SK-N-SH (cell line): Measurements from ENCODE around the gene DKC1. TPM values are rescaled to one million over a fixed set of nuclear protein-coding genes. Genes with fewer than 3 reads are reported as not detected.

Experiments
- CTCF ChIA-PET: fragments of 300-600, 350-600 bp; formaldehyde crosslinking; extraction: SDS; loops from one replicate; lab custom pipeline; 2021; lab: Yijun Ruan, JAX
- POLR2A ChIA-PET: fragments of 350-600 bp; sonication (Branson Sonifier 250); formaldehyde crosslinking; extraction: SDS; loops from one replicate; lab custom pipeline; 2020; ENCODE audit warnings: antibody characterized with exemption, inconsistent platforms; lab: Yijun Ruan, JAX
- DNase-seq: peaks from one replicate; pipeline ENCODE4 v3.0.0; 2012
- H2AFZ ChIP-seq: fragments of 200-600 bp; sonication (generic); 2 replicates; pipeline ENCODE4 v1.8.1; 2016; ENCODE audit warnings: antibody characterized with exemption, mild to moderate bottlenecking, low read depth
- H3F3A ChIP-seq: fragments of 200-600 bp; sonication (generic); replicated peaks from 2 replicates; pipeline ENCODE3; 2016; ENCODE audit warnings: antibody characterized with exemption, mild to moderate bottlenecking; ENCODE audit not compliant: insufficient read depth
- H3K27ac ChIP-seq, 2 experiments: fragments of 200-500 bp in 1 of 2; fragments of 200-600 bp in 1 of 2; sonication (Bioruptor generic) in 1 of 2; sonication (generic), shearing (Covaris generic) in 1 of 2; 2 replicates each; pipeline versions ENCODE4 v1.5.1 to v1.6.1; 2014 to 2016; ENCODE audit warnings: low read depth in 2 of 2, inconsistent platforms in 1 of 2, low read length in 1 of 2, mild to moderate bottlenecking in 1 of 2, mixed read lengths in 1 of 2
- H3K27me3 ChIP-seq: fragments of 200-600 bp; sonication (generic), shearing (Covaris generic); 2 replicates; pipeline ENCODE4 v1.6.1; 2016; ENCODE audit warnings: mixed run types; ENCODE audit not compliant: insufficient read depth
- H3K36me3 ChIP-seq, 2 experiments: fragments of 200-500 bp in 1 of 2; fragments of 200-600 bp in 1 of 2; sonication (Bioruptor generic) in 1 of 2; sonication (generic) in 1 of 2; replicated peaks in 1 of 2; 2 replicates each; pipeline versions ENCODE3 to v1.5.1; 2014 to 2016; ENCODE audit warnings: low read length in 1 of 2, mild to moderate bottlenecking in 1 of 2; ENCODE audit not compliant: insufficient read depth in 2 of 2, control insufficient read depth in 1 of 2
- H3K4me1 ChIP-seq, 2 experiments: fragments of 200-500 bp in 1 of 2; fragments of 200-600 bp in 1 of 2; sonication (Bioruptor generic) in 1 of 2; sonication (generic), shearing (Covaris generic) in 1 of 2; 2 replicates each; pipeline versions ENCODE4 v1.5.1 to v1.6.1; 2014 to 2016; ENCODE audit warnings: low read depth in 1 of 2, low read length in 1 of 2, mixed run types in 1 of 2; ENCODE audit not compliant: insufficient read depth in 2 of 2, control insufficient read depth in 1 of 2
- H3K4me2 ChIP-seq: fragments of 200-600 bp; sonication (generic), shearing (Covaris generic); 2 replicates; pipeline ENCODE4 v1.6.1; 2017; ENCODE audit warnings: mixed run types
- H3K4me3 ChIP-seq, 2 experiments: fragments of 200-500 bp in 1 of 2; fragments of 200-600 bp in 1 of 2; sonication (Bioruptor generic) in 1 of 2; sonication (generic), shearing (Covaris generic) in 1 of 2; 2 replicates each; pipeline versions ENCODE4 v1.5.1 to v1.8.1; 2014 to 2016; ENCODE audit warnings: low read depth in 2 of 2, inconsistent platforms in 1 of 2, low read length in 1 of 2, mild to moderate bottlenecking in 1 of 2, mixed read lengths in 1 of 2, moderate library complexity in 1 of 2
- H3K79me2 ChIP-seq: fragments of 200-600 bp; sonication (generic); 2 replicates; pipeline ENCODE4 v1.8.1; 2017; ENCODE audit warnings: mild to moderate bottlenecking; ENCODE audit not compliant: insufficient read depth
- H3K9ac ChIP-seq: fragments of 200-600 bp; sonication (generic); 2 replicates; pipeline ENCODE4 v1.6.1; 2017; ENCODE audit warnings: mixed run types
- H3K9me2 ChIP-seq: fragments of 200-600 bp; sonication (generic); 2 replicates; pipeline ENCODE4 v1.6.1; 2017; ENCODE audit warnings: mixed run types
- H3K9me3 ChIP-seq: fragments of 200-600 bp; sonication (generic); 2 replicates; pipeline ENCODE4 v1.6.1; 2017; ENCODE audit warnings: mixed run types, mild to moderate bottlenecking, moderate library complexity
- H4K20me1 ChIP-seq: fragments of 200-600 bp; sonication (generic); 2 replicates; pipeline ENCODE4 v1.6.1; 2017; ENCODE audit warnings: mild to moderate bottlenecking, mixed run types; ENCODE audit not compliant: insufficient read depth
- ELF1 ChIP-seq: IDR thresholded peaks from 2 replicates; pipeline ENCODE4 v1.4.0; 2012
- EP300 ChIP-seq, 2 experiments: IDR thresholded peaks; 2 replicates each; pipeline versions ENCODE4 v1.4.0 to v1.6.1; 2012; ENCODE audit warnings: borderline replicate concordance in 1 of 2, low read depth in 1 of 2, low read length in 1 of 2
- EZH2phosphoT487 ChIP-seq: fragments of 200-600 bp; sonication (generic); IDR thresholded peaks from 2 replicates; pipeline ENCODE4 v1.6.1; 2017; ENCODE audit warnings: low read depth, mixed run types, mild to moderate bottlenecking, antibody characterized with exemption, moderate library complexity, borderline replicate concordance
- FOXJ3 ChIP-seq: sonication (generic); formaldehyde crosslinking; IDR thresholded peaks from 2 replicates; pipeline ENCODE4 v1.5.1; 2020; ENCODE audit warnings: mild to moderate bottlenecking, missing genetic modification reagents
- FOXM1 ChIP-seq: IDR thresholded peaks from 2 replicates; pipeline ENCODE4 v1.4.0; 2012; ENCODE audit warnings: low read depth, mild to moderate bottlenecking
- JUND ChIP-seq: IDR thresholded peaks from 2 replicates; pipeline ENCODE4 v1.4.0; 2012
- MEF2A ChIP-seq: IDR thresholded peaks from 2 replicates; pipeline ENCODE4 v1.4.0; 2012; ENCODE audit warnings: low read depth, borderline replicate concordance
- MXI1 ChIP-seq: IDR thresholded peaks from 2 replicates; pipeline ENCODE4 v1.6.1; 2012; ENCODE audit warnings: mild to moderate bottlenecking, low read depth, low read length, improper control_type of control experiment
- NFIC ChIP-seq: IDR thresholded peaks from 2 replicates; pipeline ENCODE4 v1.4.0; 2012; ENCODE audit warnings: borderline replicate concordance
- PBX3 ChIP-seq: IDR thresholded peaks from 2 replicates; pipeline ENCODE4; 2012
- TEAD4 ChIP-seq: IDR thresholded peaks from 2 replicates; pipeline ENCODE4 v1.4.0; 2012; ENCODE audit warnings: mild to moderate bottlenecking, borderline replicate concordance; ENCODE audit not compliant: insufficient read depth
- USF1 ChIP-seq: IDR thresholded peaks from 2 replicates; pipeline ENCODE4 v1.4.0; 2012; ENCODE audit warnings: low read depth, borderline replicate concordance
- USF2 ChIP-seq: fragments of 150-350 bp; IDR thresholded peaks from 2 replicates; pipeline ENCODE4 v1.6.1; 2017; ENCODE audit warnings: antibody characterized with exemption, low read length, low read depth, borderline replicate concordance
- YY1 ChIP-seq: IDR thresholded peaks from 2 replicates; pipeline ENCODE4 v1.4.0; 2012; ENCODE audit warnings: low read depth, mild to moderate bottlenecking
- ZBTB33 ChIP-seq: IDR thresholded peaks from 2 replicates; pipeline ENCODE4 v1.4.0; 2012; ENCODE audit warnings: low read depth, borderline replicate concordance
- WGBS: methylation state at CpG from one replicate; pipeline ENCODE4 v1.1.6; 2017; ENCODE audit warnings: low lambda C conversion rate; 5-methylcytosine and 5-hydroxymethylcytosine counted together
- polyA plus RNA-seq, 3 experiments: library from polyadenylated mRNA; depleted of rRNA; stranded (reverse); fragments of >200 nt; gene quantifications; 2 replicates each; pipeline ENCODE4 v1.2.3, GENCODE V29; 2012

The DKC1 gene
- polyA plus RNA-seq, 1 of the 3 experiments (the other 2 are of a cell fraction), result 53.0 TPM

- H3K4me1 ChIP-seq, result no peaks in the 10 kb centered on the region
- no peaks in the 10 kb centered on the region for H3K9me2 ChIP-seq
- DNase-seq, result no peak
- POLR2A ChIA-PET, result no interaction called here
- H4K20me1 ChIP-seq, result no peaks in the 10 kb centered on the region
- H3K36me3 ChIP-seq, result peaks cover 0 to 4% of the 10 kb centered on the region in 2 experiments
- peak overlapping the region in 1 of 2 experiments; percentile 40; a peak in 1 of 4 replicates for H3K27ac ChIP-seq
- 38% methylated on average over 4 of the region's 4 CpGs for WGBS
- no peak overlapping the region for H2AFZ ChIP-seq
- no peaks in the 10 kb centered on the region for H3K27me3 ChIP-seq
- H3K4me3 ChIP-seq, result no peak overlapping the region
- no peak for TF ChIP-seq NFIC
- TF ChIP-seq USF2, result no peak
- TF ChIP-seq ELF1, result no peak
- no peak for TF ChIP-seq FOXM1
- no peak for TF ChIP-seq ZBTB33
- no peak for TF ChIP-seq MXI1
- TF ChIP-seq EP300 (IDR thresholded peaks at IDR 0.05; ENCODE audit: borderline replicate concordance in 1 of 2, low read depth in 1 of 2, low read length in 1 of 2), result no peak
- TF ChIP-seq FOXJ3 (CRISPR knock-in tag), result no peak
- TF ChIP-seq YY1, result no peak
- no peak for TF ChIP-seq JUND
- TF ChIP-seq MEF2A, result no peak
- H3F3A ChIP-seq, result no peaks in the 10 kb centered on the region
- H3K79me2 ChIP-seq, result no peaks in the 10 kb centered on the region
- no peak overlapping the region for H3K9ac ChIP-seq
- CTCF ChIA-PET, result interaction anchor here (1.1 kb wide), 1 partner anchor 28 kb away, joined by 3 read pairs; no protein-coding TSS in a partner anchor
- H3K9me3 ChIP-seq, result no peaks in the 10 kb centered on the region
- no peak overlapping the region for H3K4me2 ChIP-seq
Measured at GRCh38 chrX:154720067-154720466, 42.6 kb upstream of the DKC1 start.

- ChIA-PET CTCF (no interaction called here), POLR2A (no interaction called here)
- WGBS, result 53% methylated on average over 3 of the region's 3 CpGs
Measured at GRCh38 chrX:154721155-154721554, 41.5 kb upstream of the DKC1 start.

More at GRCh38 chrX:154721155-154721554, 41.5 kb upstream of the DKC1 start:
- Histone ChIP-seq H3K9me2 (no peaks in the 10 kb centered on the region), H3K27me3 (no peaks in the 10 kb centered on the region), H3K36me3 (peaks cover 0 to 4% of the 10 kb centered on the region in 2 experiments), H3K9me3 (no peaks in the 10 kb centered on the region), H4K20me1 (no peaks in the 10 kb centered on the region), H3K4me1 (no peaks in the 10 kb centered on the region), H3K27ac (no peak overlapping the region), H3K9ac (no peak overlapping the region), H3K79me2 (no peaks in the 10 kb centered on the region), H3K4me3 (no peak overlapping the region), H3K4me2 (no peak overlapping the region), H2AFZ (no peak overlapping the region), H3F3A (no peaks in the 10 kb centered on the region)
- no peak for DNase-seq
- TF ChIP-seq USF1 (no peak), TEAD4 (no peak), PBX3 (no peak), EP300 (IDR thresholded peaks at IDR 0.05; ENCODE audit: borderline replicate concordance in 1 of 2, low read depth in 1 of 2, low read length in 1 of 2) (no peak), EZH2phosphoT487 (no peak)
